Pancreas (tissue), 10 donors: ENCODE measurements around the gene FALEC. TPM values are rescaled to one million over a fixed set of nuclear protein-coding genes. Genes with fewer than 3 reads are reported as not detected.
"Not testable (repeated sequence)": the region's sequence is repeated elsewhere in the genome, so short reads cannot be mapped to it uniquely, and the experiment has no call there.

Experiments
- ATAC-seq, 4 donors: fragments of 200-7000 bp; cut with Tn5 transposase; one replicate each; pipeline versions ENCODE4 v1.8.0 to v1.9.1; 2020; ENCODE audit warnings: mild to moderate bottlenecking in 4 of 4, moderate library complexity in 4 of 4
- DNase-seq, 6 donors: peaks; one replicate each; pipeline ENCODE4 v3.0.0-alpha.2; 2020
- FAIRE-seq: peaks from 2 replicates; lab custom pipeline; 2012; peaks lifted over from hg19 to GRCh38; lab: Jason Lieb, UNC
- H3K27ac ChIP-seq, 4 donors: fragments of 200-600 bp; sonication (generic); 1 replicate in 3 of 4; 2 replicates in 1 of 4; pipeline versions ENCODE4 v1.5.0 to v1.8.0; 2020
- H3K27me3 ChIP-seq, 4 donors: fragments of 200-600 bp; one replicate each; pipeline ENCODE4 v1.8.0; 2021
- H3K36me3 ChIP-seq, 3 donors: fragments of 200-600 bp; sonication (generic) in 1 of 3; one replicate each; pipeline versions ENCODE4 v1.5.0 to v1.8.0; 2020 to 2021
- H3K4me1 ChIP-seq, 3 donors: fragments of 200-600 bp; one replicate each; pipeline ENCODE4 v1.8.0; 2021
- H3K4me3 ChIP-seq, 4 donors: fragments of 200-600 bp; sonication (generic) in 2 of 4; one replicate each; pipeline versions ENCODE4 v1.5.0 to v1.8.0; 2020 to 2021
- H3K9me3 ChIP-seq, 4 donors: fragments of 200-600 bp; one replicate each; pipeline ENCODE4 v1.8.0; 2021
- WGBS, 2 donors: extraction: QIAGEN DNeasy Blood & Tissue Kit; methylation state at CpG; one replicate each; pipeline ENCODE4 v1.1.7; 2013; 5-methylcytosine and 5-hydroxymethylcytosine counted together
- intact Hi-C, 3 donors: fragments of 100-400 bp; cut with DNase I; formaldehyde crosslinking; loops; one replicate each; pipeline versions ENCODE4 v1.11.1 to v1.14.2; 2022
- polyA plus RNA-seq, 2 donors: library from polyadenylated mRNA; stranded (reverse); fragments of 200-250 nt; gene quantifications; one replicate each; pipeline ENCODE4 v1.2.3, GENCODE V29; 2013
- total RNA-seq, 6 donors: library from RNA; stranded (reverse); fragmentation: NEBNext Ultra II Directional in 4 of 6; extraction: Animal tissue kit (Norgen Biotek cat#: 25700) in 4 of 6; gene quantifications; one replicate each; pipeline versions ENCODE4 v1.2.1 to v1.2.4, GENCODE V29; 2021 to 2023
- TF ChIP-seq, protein P1 (sequence below), 4 donors: fragments of 200-600 bp; sonication (generic) in 3 of 4; IDR thresholded peaks; one replicate each; pipeline versions ENCODE4 v1.5.0 to v1.8.0; 2021; ENCODE audit warnings: antibody characterized with exemption in 4 of 4
- donor health status: healthy with polysubstance abuse.
- donor health status: DM: no; HTN: no; CAD: no; lungs with moderate emphysema.
- donor health status: DM: no; HTN: no; CAD: no.
- donor health status: control.
- donor health status: control.
- donor health status: Bipolar disorder and iron deficiency.
- donor health status: DM: yes; HTN: yes; CAD: no.
- donor health status: DM: no; HTN: no; CAD: no.
- donor health status: DM: no; HTN: no; CAD: no.
- donor health status: DM: yes; HTN: yes; CAD: no.

FALEC gene
- total and polyA plus RNA-seq, 8 donors = not detected

DNA sequence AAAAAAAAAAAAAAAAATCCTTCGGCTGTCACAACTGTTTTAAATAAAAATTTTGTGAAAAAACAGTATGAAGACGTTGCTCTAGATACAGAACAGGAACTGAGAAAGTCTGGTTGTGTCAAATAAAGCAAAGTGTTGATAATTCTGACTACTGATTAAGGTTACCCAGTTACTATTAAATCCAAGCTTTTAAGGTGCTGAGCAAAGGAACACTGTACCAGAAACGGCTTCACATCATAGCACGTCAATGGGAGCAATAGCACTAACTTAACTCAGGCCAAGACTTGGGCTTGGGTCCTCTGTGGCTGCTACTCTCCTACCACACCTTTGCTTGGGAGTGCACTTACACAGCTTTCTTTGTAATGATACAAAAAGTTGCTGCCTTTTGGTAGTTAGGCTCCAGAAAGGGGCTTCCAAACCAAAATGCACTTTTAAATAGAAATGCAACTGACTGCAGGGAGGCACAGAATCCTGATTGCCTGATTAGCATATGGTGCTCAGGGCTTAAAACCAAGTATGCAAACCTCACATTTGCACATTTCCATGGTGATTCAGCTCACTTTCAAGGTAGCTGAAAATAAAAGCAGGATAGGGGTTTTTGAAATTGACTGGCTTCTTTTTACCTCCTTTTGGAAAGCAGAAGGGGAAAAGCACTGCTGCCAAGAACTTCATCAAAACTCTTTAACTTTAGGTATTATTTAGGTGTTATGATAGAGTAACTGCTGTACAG, 57.5 kb downstream of the FALEC start:
- Histone ChIP-seq H3K4me3 (peak overlapping the region in 2 of 4 donors; percentile 12 to 95), H3K4me1 (peaks cover 42 to 73% (median 69%) of the 10 kb centered on the region in 3 donors), H3K9me3 (no peaks in the 10 kb centered on the region), H3K27me3 (no peaks in the 10 kb centered on the region), H3K36me3 (peaks cover 0 to 29% (median 20%) of the 10 kb centered on the region in 3 donors), H3K27ac (peak overlapping the region in 3 of 4 donors; percentile 27 to 100 (median 99))
- no peak for FAIRE-seq
- intact Hi-C loops = no loop called here
- TF ChIP-seq, protein P1, sequence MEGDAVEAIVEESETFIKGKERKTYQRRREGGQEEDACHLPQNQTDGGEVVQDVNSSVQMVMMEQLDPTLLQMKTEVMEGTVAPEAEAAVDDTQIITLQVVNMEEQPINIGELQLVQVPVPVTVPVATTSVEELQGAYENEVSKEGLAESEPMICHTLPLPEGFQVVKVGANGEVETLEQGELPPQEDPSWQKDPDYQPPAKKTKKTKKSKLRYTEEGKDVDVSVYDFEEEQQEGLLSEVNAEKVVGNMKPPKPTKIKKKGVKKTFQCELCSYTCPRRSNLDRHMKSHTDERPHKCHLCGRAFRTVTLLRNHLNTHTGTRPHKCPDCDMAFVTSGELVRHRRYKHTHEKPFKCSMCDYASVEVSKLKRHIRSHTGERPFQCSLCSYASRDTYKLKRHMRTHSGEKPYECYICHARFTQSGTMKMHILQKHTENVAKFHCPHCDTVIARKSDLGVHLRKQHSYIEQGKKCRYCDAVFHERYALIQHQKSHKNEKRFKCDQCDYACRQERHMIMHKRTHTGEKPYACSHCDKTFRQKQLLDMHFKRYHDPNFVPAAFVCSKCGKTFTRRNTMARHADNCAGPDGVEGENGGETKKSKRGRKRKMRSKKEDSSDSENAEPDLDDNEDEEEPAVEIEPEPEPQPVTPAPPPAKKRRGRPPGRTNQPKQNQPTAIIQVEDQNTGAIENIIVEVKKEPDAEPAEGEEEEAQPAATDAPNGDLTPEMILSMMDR (IDR thresholded peaks at IDR 0.05) = no peak
- no peak for ATAC-seq
- WGBS, 2 donors = 22 to 37% methylated on average over 4 of the region's 4 CpGs
- no peak for DNase-seq

DNA sequence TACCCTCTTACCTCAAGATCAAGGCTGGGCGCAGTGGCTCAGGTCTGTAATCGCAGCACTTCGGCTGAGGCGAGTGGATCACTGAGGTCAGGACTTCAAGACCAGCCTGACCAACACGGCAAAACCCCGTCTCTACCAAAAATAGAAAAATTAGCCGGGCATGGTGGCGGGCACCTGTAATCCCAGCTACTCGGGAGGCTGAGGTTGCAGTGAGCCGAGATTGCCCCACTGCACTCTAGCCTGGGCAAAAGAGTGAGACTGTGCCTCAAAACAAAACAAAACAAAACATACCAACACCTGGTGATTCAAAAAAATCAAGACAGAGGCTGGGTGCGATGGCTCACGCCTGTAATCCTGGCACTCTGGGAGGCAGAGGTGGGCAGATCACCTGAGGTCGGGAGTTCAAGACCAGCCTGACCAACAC, 58.1 kb downstream of the FALEC start:
- H3K9me3 ChIP-seq, intact Hi-C loops, ATAC-seq, FAIRE-seq, H3K27me3 ChIP-seq: not testable (repeated sequence)
- Histone ChIP-seq H3K4me1 (peaks cover 39 to 67% (median 66%) of the 10 kb centered on the region in 3 donors), H3K36me3 (peaks cover 0 to 29% (median 20%) of the 10 kb centered on the region in 3 donors), H3K4me3 (peak overlapping the region in 2 of 4 donors; percentile 95 to 98), H3K27ac (peak overlapping the region in 3 of 4 donors; percentile 16 to 100 (median 99))
- WGBS, 2 donors = 65 to 66% methylated on average over 13 of the region's 13 CpGs
- peak in 1 of 6 donors; percentile 31 for DNase-seq

DNA sequence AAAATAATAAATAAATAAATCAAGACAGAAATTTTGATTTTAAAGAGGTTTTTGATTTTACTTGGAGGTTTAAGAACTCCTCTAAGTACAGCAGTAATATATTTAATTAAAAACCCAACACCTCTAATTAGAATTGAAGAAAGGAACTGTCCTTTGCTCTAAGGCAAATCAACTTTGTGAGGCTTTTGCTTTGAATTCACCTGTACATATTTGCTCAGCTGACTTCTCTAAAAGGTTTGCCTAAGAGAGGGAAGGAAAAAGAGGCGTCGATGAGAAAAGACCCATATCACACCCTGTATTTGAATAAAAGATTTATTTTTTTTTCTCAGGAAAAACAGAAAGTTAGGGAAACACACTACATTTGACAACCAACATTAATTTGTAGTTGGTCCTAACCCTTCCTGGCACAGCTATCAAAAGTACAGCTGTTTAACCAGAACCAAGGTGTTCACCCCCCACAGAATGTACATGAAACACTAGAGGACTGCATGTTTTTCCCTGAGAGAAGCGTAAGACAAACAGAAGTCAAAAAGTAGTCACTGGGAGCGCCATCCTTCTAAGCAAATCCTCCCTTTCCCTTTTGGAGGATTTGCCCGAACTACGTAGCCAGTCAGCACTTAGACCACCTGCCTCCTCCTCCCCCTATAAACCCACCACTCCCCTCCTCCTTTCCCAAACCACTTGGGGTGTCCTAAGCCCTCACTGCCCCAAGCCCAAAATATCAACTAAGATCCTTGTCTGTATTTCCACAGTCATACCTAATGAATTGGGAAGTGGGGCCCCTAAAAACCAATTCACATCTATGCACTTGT, 58.9 kb downstream of the FALEC start:
- no peaks in the 10 kb centered on the region for H3K9me3 ChIP-seq
- intact Hi-C loops = no loop called here
- ATAC-seq (no peak), DNase-seq (no peak), FAIRE-seq (no peak)
- TF ChIP-seq, protein P1 (IDR thresholded peaks at IDR 0.05) = no peak
- peaks cover 31 to 59% (median 58%) of the 10 kb centered on the region in 3 donors for H3K4me1 ChIP-seq
- H3K27ac ChIP-seq = peak overlapping the region in 3 of 4 donors; percentile 16 to 100 (median 99)
- WGBS, 2 donors = 9 to 13% methylated on average over 6 of the region's 6 CpGs
- H3K36me3 ChIP-seq = peaks cover 0 to 29% (median 20%) of the 10 kb centered on the region in 3 donors
- peak overlapping the region in 2 of 4 donors; percentile 95 to 98 for H3K4me3 ChIP-seq
- H3K27me3 ChIP-seq = no peaks in the 10 kb centered on the region

DNA sequence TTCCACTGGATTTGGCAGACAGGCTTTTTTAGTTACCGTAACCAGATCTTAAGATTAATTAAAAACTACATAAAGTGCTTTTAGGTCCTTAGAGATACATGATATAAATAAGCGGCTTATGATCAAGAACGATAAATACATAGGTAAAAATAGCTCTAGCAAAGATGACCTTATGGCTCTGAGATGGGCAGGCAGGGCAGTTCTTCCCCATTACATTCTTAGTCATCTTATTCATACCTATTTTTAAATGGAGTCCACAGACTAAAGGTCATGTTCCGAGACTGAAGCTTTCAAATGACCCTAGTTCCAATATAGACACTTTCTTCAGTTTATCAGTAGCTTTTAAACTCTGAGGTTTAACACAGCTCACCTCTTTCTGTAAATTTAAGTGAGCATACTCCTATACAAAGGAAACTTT, 59.5 kb downstream of the FALEC start:
- Histone ChIP-seq H3K4me3 (peak overlapping the region; percentile 77 to 98 (median 95)), H3K27ac (peak overlapping the region in 2 of 4 donors; percentile 99 to 100), H3K36me3 (peaks cover 0 to 29% (median 20%) of the 10 kb centered on the region in 3 donors), H3K4me1 (peaks cover 26 to 56% (median 54%) of the 10 kb centered on the region in 3 donors), H3K27me3 (no peaks in the 10 kb centered on the region), H3K9me3 (no peaks in the 10 kb centered on the region)
- intact Hi-C loops = no loop called here
- TF ChIP-seq, protein P1 (IDR thresholded peaks at IDR 0.05) = no peak
- no peak for DNase-seq
- no peak for ATAC-seq
- FAIRE-seq = no peak
- 4 to 9% methylated on average over 4 of the region's 4 CpGs for WGBS, 2 donors
